Measurements from ENCODE around the gene FXR2.
A peak's percentile ranks its signal among the peaks of the same experiment; 100 is the strongest.
"Not testable (repeated sequence)": the region's sequence is repeated elsewhere in the genome, so short reads cannot be mapped to it uniquely, and the experiment has no call there.

Gene FXR2

GRCh38 chr17:7629939-7630571, 15.4 kb upstream of the FXR2 start, which contains the start of gene SHBG:
SHBG (plus strand) TSS chr17:7630135; CDS start chr17:7630173, 38 bp downstream.
- no peak within 1 kb of the TSS for H3K4me3 ChIP-seq (ENCODE audit: low read depth, low read length)
- TF ChIP-seq CTCF (IDR thresholded peaks at IDR 0.05; ENCODE audit: insufficient read depth, low read length, missing control alignments) = no peak
- no peak for DNase-seq (ENCODE audit: low read depth, low spot score)
- ChIA-PET POLR2A (no interaction called here), CTCF (interaction anchor here (0.7 to 11.1 kb wide), 10 partner anchors 9 to 56 kb away, joined by 3 to 201 read pairs (median 6); partner anchors contain the start of genes ATP1B2, FXR2, TP53 and WRAP53)

GRCh38 chr17:7627250-7628121, 12.8 kb upstream of the FXR2 start, which contains the start of gene SAT2:
SAT2 (minus strand) TSS chr17:7627821; CDS start chr17:7627635, 186 bp downstream.
- DNase-seq (ENCODE audit: low read depth, low spot score) = peak; percentile 52
- no peak for TF ChIP-seq CTCF (IDR thresholded peaks at IDR 0.05; ENCODE audit: insufficient read depth, low read length, missing control alignments)
- peak within 1 kb of the TSS; percentile 65 for H3K4me3 ChIP-seq (ENCODE audit: low read depth, low read length)
- POLR2A ChIA-PET = interaction anchor here (0.5 to 2.2 kb wide), 6 partner anchors 13 to 67 kb away, joined by 3 to 15 read pairs (median 4); partner anchors contain the start of genes FXR2 and TP53
- CTCF ChIA-PET = interaction anchor here (0.6 to 11.1 kb wide), 7 partner anchors 9 to 116 kb away, joined by 3 to 201 read pairs (median 4); partner anchors contain the start of genes FXR2, TP53 and WRAP53

- no peak for TF ChIP-seq CTCF (IDR thresholded peaks at IDR 0.05; ENCODE audit: insufficient read depth, low read length, missing control alignments)
- CTCF ChIA-PET = interaction anchor here (0.6 to 11.1 kb wide), 5 partner anchors 11 to 117 kb away, joined by 3 to 201 read pairs (median 4); partner anchors contain the start of genes FXR2, TP53 and WRAP53
- POLR2A ChIA-PET = interaction anchor here (2.0 to 2.2 kb wide), 2 partner anchors 12 to 60 kb away, joined by 14 to 15 read pairs; partner anchors contain the start of genes FXR2 and TP53
These were observed 12.2 kb upstream of the FXR2 start for GRCh38 chr17:7626956-7627249.

GRCh38 chr17:7626307-7626706, 11.6 kb upstream of the FXR2 start:
- no peak for DNase-seq (ENCODE audit: low read depth, low spot score)
- CTCF ChIA-PET = interaction anchor here (9.7 to 11.1 kb wide), 2 partner anchors 10 to 60 kb away, joined by 67 to 201 read pairs; partner anchors contain the start of genes FXR2, TP53 and WRAP53
- POLR2A ChIA-PET = interaction anchor here (2.0 to 2.2 kb wide), 2 partner anchors 12 to 60 kb away, joined by 14 to 15 read pairs; partner anchors contain the start of genes FXR2 and TP53
- H3K4me3 ChIP-seq (ENCODE audit: low read depth, low read length) = peak overlapping the region; percentile 65
- TF ChIP-seq CTCF (IDR thresholded peaks at IDR 0.05; ENCODE audit: insufficient read depth, low read length, missing control alignments) = no peak

More at GRCh38 chr17:7626956-7627249, 12.2 kb upstream of the FXR2 start:
- H3K4me3 ChIP-seq (ENCODE audit: low read depth, low read length) = peak overlapping the region; percentile 65
- DNase-seq (ENCODE audit: low read depth, low spot score) = no peak

- H3K4me3 ChIP-seq (ENCODE audit: low read depth, low read length); DNase-seq (ENCODE audit: low read depth, low spot score); POLR2A ChIA-PET: not testable (repeated sequence)
- CTCF ChIA-PET = interaction anchor here (9.7 kb wide), 1 partner anchor 10 kb away, joined by 67 read pairs; the partner anchor contains the start of gene FXR2
These were observed 11.1 kb upstream of the FXR2 start for GRCh38 chr17:7625749-7626148.

GRCh38 chr17:7623661-7624060, 9.0 kb upstream of the FXR2 start:
- DNase-seq (ENCODE audit: low read depth, low spot score) = no peak
- no peak overlapping the region for H3K4me3 ChIP-seq (ENCODE audit: low read depth, low read length)
- no peak for TF ChIP-seq CTCF (IDR thresholded peaks at IDR 0.05; ENCODE audit: insufficient read depth, low read length, missing control alignments)
- ChIA-PET POLR2A (interaction anchor here (1.3 kb wide), 1 partner anchor 64 kb away, joined by 3 read pairs; the partner anchor contains the start of gene TP53), CTCF (interaction anchor here (1.2 kb wide), 1 partner anchor 9 kb away, joined by 4 read pairs; the partner anchor contains the start of gene FXR2)

All from AG04449 (cell line).